Measurements from ENCODE around the gene ANXA4. TPM values are rescaled to one million over a fixed set of nuclear protein-coding genes. Genes with fewer than 3 reads are reported as not detected.

Gene ANXA4
- total and polyA plus RNA-seq, 2 of the 13 experiments (the other 11 are each of a cell fraction or from before 2014, with no cell fraction given): 155 to 168 TPM

GRCh38 chr2:69781321-69782248, 39.7 kb downstream of the ANXA4 start (continued):
- TF ChIP-seq KDM5A (IDR thresholded peaks at IDR 0.05; ENCODE audit: borderline replicate concordance, low read length) (no peak; the same call in 1 of the 2 replicates), ZNF329 (CRISPR knock-in tag; IDR thresholded peaks at IDR 0.05; ENCODE audit: low read depth) (no peak), ZNF235 (CRISPR knock-in tag; IDR thresholded peaks at IDR 0.05; ENCODE audit: borderline replicate concordance) (no peak), KDM1A (CRISPR knock-in tag; IDR thresholded peaks at IDR 0.05) (peak; percentile 90), ZNF331 (CRISPR knock-in tag; IDR thresholded peaks at IDR 0.05) (peak; percentile 97), NONO (IDR thresholded peaks at IDR 0.05) (no peak), NONO (CRISPR knock-in tag; conservative IDR thresholded peaks at IDR 0.05) (peak; percentile 93), ZNF24 (IDR thresholded peaks at IDR 0.05) (peak; percentile 70; the same call in 1 of the 2 replicates), CSRNP1 (CRISPR knock-in tag; IDR thresholded peaks at IDR 0.05) (peak; percentile 7; the same call in 1 of the 2 replicates), BRCA1 (CRISPR knock-in tag; IDR thresholded peaks at IDR 0.05) (no peak), SRSF9 (IDR thresholded peaks at IDR 0.05; ENCODE audit: borderline replicate concordance, insufficient read depth, low read depth, low read length, poor library complexity, severe bottlenecking) (no peak), NFIB (CRISPR knock-in tag; IDR thresholded peaks at IDR 0.05; ENCODE audit: borderline replicate concordance) (no peak), POLR2G (IDR thresholded peaks at IDR 0.05; ENCODE audit: low read depth, low read length) (no peak; the same call in 1 of the 2 replicates), ZNF670 (CRISPR knock-in tag; IDR thresholded peaks at IDR 0.05; ENCODE audit: borderline replicate concordance) (peak; percentile 70; the same call in 1 of the 2 replicates), PHF5A (CRISPR knock-in tag; IDR thresholded peaks at IDR 0.05; ENCODE audit: low read depth, unreplicated experiment) (peak; percentile 90), PCBP2 (optimal IDR thresholded peaks at IDR 0.05; ENCODE audit: low read depth, low read length, poor library complexity, severe bottlenecking) (no peak), SNRNP70 (IDR thresholded peaks at IDR 0.05; ENCODE audit: low read depth, low read length) (no peak), PAWR (CRISPR knock-in tag; IDR thresholded peaks at IDR 0.05; ENCODE audit: borderline replicate concordance) (no peak), ZNF549 (CRISPR knock-in tag; IDR thresholded peaks at IDR 0.05) (no peak)
- TF ChIP-seq, protein P1, sequence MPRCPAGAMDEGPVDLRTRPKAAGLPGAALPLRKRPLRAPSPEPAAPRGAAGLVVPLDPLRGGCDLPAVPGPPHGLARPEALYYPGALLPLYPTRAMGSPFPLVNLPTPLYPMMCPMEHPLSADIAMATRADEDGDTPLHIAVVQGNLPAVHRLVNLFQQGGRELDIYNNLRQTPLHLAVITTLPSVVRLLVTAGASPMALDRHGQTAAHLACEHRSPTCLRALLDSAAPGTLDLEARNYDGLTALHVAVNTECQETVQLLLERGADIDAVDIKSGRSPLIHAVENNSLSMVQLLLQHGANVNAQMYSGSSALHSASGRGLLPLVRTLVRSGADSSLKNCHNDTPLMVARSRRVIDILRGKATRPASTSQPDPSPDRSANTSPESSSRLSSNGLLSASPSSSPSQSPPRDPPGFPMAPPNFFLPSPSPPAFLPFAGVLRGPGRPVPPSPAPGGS (CRISPR knock-in tag; IDR thresholded peaks at IDR 0.05): 0 out of 2 replicates have a peak, but pooled peaks have one; percentile 34
- TF ChIP-seq, protein P2, sequence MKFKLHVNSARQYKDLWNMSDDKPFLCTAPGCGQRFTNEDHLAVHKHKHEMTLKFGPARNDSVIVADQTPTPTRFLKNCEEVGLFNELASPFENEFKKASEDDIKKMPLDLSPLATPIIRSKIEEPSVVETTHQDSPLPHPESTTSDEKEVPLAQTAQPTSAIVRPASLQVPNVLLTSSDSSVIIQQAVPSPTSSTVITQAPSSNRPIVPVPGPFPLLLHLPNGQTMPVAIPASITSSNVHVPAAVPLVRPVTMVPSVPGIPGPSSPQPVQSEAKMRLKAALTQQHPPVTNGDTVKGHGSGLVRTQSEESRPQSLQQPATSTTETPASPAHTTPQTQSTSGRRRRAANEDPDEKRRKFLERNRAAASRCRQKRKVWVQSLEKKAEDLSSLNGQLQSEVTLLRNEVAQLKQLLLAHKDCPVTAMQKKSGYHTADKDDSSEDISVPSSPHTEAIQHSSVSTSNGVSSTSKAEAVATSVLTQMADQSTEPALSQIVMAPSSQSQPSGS (CRISPR knock-in tag; IDR thresholded peaks at IDR 0.05): peak; percentile 94
- TF ChIP-seq, protein P3, sequence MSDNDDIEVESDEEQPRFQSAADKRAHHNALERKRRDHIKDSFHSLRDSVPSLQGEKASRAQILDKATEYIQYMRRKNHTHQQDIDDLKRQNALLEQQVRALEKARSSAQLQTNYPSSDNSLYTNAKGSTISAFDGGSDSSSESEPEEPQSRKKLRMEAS (IDR thresholded peaks at IDR 0.05): peak; percentile 73
- TF ChIP-seq, protein P4, sequence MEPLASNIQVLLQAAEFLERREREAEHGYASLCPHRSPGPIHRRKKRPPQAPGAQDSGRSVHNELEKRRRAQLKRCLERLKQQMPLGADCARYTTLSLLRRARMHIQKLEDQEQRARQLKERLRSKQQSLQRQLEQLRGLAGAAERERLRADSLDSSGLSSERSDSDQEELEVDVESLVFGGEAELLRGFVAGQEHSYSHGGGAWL (CRISPR knock-in tag; IDR thresholded peaks at IDR 0.05): no peak

Measured in HepG2 (cell line).